GM21447 (cell line): Measurements from ENCODE around the gene KRT34.

Experiments
- ATAC-seq: cut with Tn5 transposase; IDR thresholded peaks from one replicate; pipeline ENCODE4 v1.9.1; 2021; ENCODE audit not compliant: unreplicated experiment

The KRT34 gene

GRCh38 chr17:41333836-41334235 lies 48.3 kb downstream of the KRT34 start:
- ATAC-seq, result no peak

- no peak for ATAC-seq
Measured at GRCh38 chr17:41333098-41333497, 49.0 kb downstream of the KRT34 start.

GRCh38 chr17:41332239-41332638 lies 49.9 kb downstream of the KRT34 start:
- ATAC-seq, result no peak

- ATAC-seq, result no peak
Measured at GRCh38 chr17:41331606-41332005, 50.5 kb downstream of the KRT34 start.

- no peak for ATAC-seq
Measured at GRCh38 chr17:41329279-41329948, 52.7 kb downstream of the KRT34 start.

GRCh38 chr17:41328207-41328606 lies 53.9 kb downstream of the KRT34 start:
- ATAC-seq, result no peak
